GM08714 (cell line): Measurements from ENCODE around the gene QKI.
"Not testable (repeated sequence)": the region's sequence is repeated elsewhere in the genome, so short reads cannot be mapped to it uniquely, and the experiment has no call there.

ENCODE experiments used
- H3K4me3 ChIP-seq: fragments of 200-500 bp; sonication (Bioruptor generic); 2 replicates; pipeline ENCODE4 v1.5.1; 2014; ENCODE audit warnings: mild to moderate bottlenecking, low read length, inconsistent platforms
- ZNF274 ChIP-seq: IDR thresholded peaks from 2 replicates; pipeline ENCODE4 v1.6.1; 2012; ENCODE audit warnings: mild to moderate bottlenecking, low read depth, low read length

QKI gene

DNA sequence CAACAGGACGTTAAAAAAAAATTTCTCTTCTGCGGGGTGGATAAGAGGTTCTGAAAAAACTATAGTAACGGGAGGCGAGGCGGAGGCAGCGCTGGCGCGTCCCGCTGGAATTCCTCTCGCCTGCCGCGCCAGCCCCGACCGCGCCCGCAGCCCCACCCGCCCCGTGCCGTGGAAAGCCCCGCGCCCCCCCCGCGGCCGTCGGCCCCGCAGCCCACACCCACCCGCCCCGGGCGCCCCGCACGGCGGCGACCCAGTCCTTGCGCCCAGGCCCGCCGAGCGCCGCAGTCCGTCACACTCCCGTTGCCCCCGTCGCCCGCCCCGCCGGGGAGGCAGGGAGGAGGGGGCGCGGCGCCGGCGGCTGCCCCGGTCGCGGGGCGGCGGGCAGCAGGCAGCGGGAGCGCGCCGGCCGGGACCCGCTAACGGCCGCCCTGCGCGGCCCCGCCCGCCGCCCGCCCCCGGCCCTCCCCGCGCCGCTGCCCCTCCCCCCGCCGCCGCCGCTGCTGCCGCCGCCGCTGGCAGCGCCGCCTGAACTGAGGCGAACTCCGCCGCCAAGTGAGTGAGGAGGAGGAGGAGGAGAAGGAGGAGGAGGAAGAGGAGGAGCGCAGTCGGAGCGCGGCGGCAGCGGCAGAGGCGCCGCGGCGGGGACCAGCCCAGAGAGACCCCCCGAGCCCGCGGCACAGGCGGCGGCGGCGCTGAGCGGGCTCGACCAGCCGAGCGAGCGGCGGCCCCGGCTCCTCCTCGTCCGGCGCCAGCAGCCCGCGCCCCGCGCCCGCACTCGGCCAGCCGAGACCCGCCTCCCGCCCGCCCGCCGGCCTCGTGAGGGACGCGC, at the start of gene QKI:
Gene QKI (plus strand): TSS at position 602 of the 829 bp plus-strand sequence. CDS start 476 bp downstream, outside the sequence.
- no peak for TF ChIP-seq ZNF274

GRCh38 chr6:163366288-163366687, 48.2 kb upstream of the QKI start:
- no peak overlapping the region for H3K4me3 ChIP-seq
- TF ChIP-seq ZNF274, result no peak

More for the DNA sequence above, at the start of gene QKI:
- peak within 1 kb of the TSS; percentile 99 for H3K4me3 ChIP-seq

DNA sequence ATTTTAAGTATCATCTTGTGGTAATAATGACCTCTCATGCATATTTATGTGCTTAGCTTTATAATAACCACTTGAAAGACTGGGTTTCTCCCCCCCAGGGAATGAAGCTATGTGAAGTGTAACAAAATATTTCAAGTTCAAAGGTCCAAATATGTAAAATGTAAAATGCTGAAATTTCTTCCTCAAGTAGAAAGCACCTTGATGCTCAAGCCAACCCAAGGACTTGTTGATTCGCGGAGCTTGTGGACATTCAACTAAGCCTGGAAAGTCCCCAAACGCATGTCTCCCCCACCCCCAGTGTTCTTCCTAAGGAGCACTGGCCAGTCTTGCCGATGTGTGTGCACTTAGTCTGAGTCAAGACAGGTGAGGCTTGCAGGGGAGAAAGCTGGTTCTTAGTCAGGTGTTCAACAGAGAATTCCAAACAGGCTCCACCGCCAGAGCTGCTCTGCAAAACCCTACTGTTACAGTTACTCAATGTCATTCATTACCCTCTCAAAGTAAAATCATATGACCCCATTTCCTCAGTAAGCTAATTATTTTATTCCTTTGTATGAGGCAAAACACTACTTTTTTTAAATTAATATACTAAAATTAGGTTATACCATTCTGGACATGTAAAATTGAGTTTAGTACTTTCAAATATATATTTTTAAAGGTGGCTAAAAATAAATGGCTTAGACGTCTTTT, 46.9 kb upstream of the QKI start:
- no peak for TF ChIP-seq ZNF274
- no peak overlapping the region for H3K4me3 ChIP-seq

- no peak for TF ChIP-seq ZNF274
- no peak overlapping the region for H3K4me3 ChIP-seq
Observed at GRCh38 chr6:163369141-163369540, 45.4 kb upstream of the QKI start.

GRCh38 chr6:163369628-163370365, 44.7 kb upstream of the QKI start:
- TF ChIP-seq ZNF274, result no peak

DNA sequence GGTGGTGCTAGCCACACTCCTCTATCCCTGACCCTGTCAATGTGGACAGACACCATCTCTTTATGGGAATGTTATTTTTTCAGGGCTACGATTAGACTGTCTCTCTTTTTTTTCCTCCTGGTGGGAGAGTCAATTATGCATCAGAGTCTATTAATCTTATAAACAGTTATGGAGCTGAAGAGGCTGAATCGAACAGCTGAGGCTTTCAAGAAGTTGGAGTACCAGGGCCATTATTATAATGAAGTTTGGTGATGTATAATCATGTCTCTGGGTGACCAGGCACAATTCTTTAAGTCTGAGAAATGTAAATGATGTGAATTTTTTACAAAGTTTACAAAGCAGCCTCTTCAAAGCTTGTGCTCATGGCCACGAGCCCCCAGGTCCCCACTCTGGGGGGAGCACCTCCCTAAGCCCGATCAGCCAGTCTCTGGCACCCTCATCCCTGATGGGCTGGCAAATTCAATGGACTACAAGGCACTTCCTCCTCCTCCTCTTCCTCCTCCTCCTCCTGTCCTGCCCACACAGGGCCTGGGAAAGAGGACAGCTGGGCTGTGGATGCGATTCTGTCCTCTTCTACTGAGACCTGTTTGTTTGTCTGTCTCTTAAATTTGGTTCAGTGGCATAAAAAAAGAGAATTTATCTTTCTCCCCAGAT, 43.9 kb upstream of the QKI start:
- no peak overlapping the region for H3K4me3 ChIP-seq
- TF ChIP-seq ZNF274, result no peak

More at GRCh38 chr6:163369628-163370365, 44.7 kb upstream of the QKI start:
- H3K4me3 ChIP-seq, result no peak overlapping the region

DNA sequence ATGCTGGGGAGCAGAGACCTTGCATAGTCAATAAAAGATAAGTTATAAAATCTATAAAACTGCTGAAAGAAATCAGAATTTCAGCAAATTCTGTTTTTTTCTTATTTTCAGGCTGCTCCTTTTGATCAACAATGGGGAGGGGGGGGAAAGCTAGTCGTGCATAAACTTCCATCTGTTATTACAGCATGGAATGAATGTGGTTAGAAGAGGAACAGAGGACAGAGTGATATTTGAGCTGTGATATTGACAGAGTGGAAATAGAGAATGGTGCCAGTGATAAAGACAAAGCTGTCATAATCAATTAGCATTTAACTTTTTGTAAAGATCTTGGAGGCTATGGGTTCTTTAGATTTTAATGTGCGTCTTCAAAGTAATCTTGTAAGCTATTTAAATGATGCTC, 43.4 kb upstream of the QKI start:
- TF ChIP-seq ZNF274, result no peak
- H3K4me3 ChIP-seq, result no peak overlapping the region

DNA sequence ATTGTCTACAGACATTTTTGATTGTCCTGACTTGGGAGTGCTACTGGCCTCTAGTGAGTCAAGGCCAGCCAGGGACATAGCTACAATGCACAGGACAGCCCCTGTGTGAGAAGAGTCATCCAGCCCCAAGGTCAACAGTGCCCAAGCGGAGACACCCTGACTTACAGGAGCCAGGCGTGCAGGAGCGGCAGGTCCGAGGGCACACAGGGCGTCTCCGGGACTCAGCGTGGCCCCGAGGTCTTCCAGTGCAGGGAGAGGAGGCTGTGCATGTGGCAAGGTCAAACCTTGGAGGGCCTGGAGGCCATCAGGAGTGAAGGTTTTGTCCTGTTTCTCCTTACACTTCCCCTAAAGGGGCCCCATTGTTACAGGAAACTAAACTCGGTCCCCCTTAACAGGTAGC, 41.3 kb upstream of the QKI start:
- no peak overlapping the region for H3K4me3 ChIP-seq
- TF ChIP-seq ZNF274, result no peak

GRCh38 chr6:163375361-163375760, 39.2 kb upstream of the QKI start:
- H3K4me3 ChIP-seq, result no peak overlapping the region
- TF ChIP-seq ZNF274, result no peak

- no peak for TF ChIP-seq ZNF274
- no peak overlapping the region for H3K4me3 ChIP-seq
Observed at GRCh38 chr6:163376187-163376586, 38.3 kb upstream of the QKI start.

- no peak for TF ChIP-seq ZNF274
- no peak overlapping the region for H3K4me3 ChIP-seq
Observed at GRCh38 chr6:163377561-163377960, 37.0 kb upstream of the QKI start.

GRCh38 chr6:163380216-163380615, 34.3 kb upstream of the QKI start:
- TF ChIP-seq ZNF274, result no peak
- H3K4me3 ChIP-seq, result no peak overlapping the region

DNA sequence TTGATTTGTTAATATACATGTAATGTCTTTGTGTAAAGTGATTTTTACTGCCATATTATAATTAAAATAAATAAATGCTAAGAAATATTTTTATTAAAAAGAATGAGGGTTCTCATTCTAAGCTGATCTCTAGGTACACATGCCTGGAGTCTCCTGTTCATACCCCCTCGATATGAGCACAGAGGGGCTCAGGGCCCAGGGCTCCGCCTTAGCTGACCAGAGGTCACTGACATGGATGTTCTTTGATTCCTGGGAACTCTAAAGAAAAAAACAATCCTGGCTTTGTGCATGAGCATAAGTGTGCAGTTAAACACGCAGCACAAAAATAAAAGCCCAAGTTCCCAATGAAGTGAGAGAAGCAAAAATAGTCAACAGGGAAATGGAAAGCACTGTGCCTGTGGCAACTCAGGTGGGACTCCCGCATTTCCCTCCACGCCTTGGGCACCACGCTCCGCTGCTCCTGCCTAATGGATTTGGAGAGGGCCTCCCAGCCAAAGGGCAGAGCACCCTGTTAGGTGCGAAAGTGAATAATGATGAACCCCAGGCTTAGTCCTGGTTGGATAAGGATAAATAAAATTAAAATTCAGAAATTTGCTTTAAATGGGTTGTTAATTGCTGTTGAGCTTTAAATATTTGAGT, 33.3 kb upstream of the QKI start:
- no peak overlapping the region for H3K4me3 ChIP-seq
- no peak for TF ChIP-seq ZNF274

DNA sequence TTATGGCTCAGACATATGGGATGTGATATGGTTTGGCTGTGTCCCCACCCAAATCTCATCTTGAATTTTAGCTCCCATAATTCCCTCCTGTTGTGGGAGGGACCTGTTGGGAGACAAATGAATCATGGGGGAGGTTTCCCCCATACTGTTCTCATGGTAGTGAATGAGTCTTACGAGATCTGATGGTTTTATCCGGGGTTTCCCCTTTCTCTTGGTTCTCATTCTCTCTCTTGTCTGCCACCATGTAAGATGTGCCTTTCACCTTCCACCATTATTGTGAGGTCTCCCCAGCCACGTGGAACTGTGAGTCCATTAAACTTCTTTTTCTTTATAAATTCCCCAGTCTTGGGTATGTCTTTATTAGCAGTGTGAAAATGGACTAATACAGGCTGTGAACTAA, 31.1 kb upstream of the QKI start:
- H3K4me3 ChIP-seq, result not testable (repeated sequence)

DNA sequence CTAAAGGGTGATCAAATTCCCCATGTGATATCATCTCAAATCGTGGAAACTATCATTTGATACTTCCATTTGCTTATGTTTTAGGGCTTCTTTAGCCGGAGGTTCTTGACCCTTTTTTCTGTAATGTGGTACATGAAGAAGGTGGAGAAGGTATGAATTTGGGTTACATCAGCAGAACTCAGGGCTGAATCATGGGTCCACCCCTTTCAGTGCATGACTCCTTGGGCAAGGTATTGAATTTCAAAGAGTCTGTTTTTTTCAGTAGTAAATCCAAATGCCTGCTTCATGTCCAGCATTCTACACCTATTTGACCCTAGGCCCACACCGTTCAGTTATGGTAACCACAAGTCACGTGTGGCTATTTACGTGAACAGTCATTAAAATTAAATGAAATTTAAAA, 30.6 kb upstream of the QKI start:
- TF ChIP-seq ZNF274, result no peak
- H3K4me3 ChIP-seq, result no peak overlapping the region
